Body of pancreas (tissue), 4 donors: ENCODE results near the gene CSNK1E.

ENCODE experiments used
- POLR2A ChIP-seq, 3 donors: fragments of 450-650 bp; IDR thresholded peaks; one replicate each; pipeline ENCODE4 v1.6.1; 2016; ENCODE audit warnings: antibody characterized with exemption in 3 of 3, mild to moderate bottlenecking in 2 of 3
- TF ChIP-seq, protein P1 (sequence below), 7 experiments: fragments of 450-650 bp in 4 of 7; fragments of 200-600 bp in 3 of 7; sonication (generic) in 3 of 7; IDR thresholded peaks; one replicate each; pipeline ENCODE4 v1.5.1; 2016 to 2019; ENCODE audit warnings: antibody characterized with exemption in 7 of 7

DNA sequence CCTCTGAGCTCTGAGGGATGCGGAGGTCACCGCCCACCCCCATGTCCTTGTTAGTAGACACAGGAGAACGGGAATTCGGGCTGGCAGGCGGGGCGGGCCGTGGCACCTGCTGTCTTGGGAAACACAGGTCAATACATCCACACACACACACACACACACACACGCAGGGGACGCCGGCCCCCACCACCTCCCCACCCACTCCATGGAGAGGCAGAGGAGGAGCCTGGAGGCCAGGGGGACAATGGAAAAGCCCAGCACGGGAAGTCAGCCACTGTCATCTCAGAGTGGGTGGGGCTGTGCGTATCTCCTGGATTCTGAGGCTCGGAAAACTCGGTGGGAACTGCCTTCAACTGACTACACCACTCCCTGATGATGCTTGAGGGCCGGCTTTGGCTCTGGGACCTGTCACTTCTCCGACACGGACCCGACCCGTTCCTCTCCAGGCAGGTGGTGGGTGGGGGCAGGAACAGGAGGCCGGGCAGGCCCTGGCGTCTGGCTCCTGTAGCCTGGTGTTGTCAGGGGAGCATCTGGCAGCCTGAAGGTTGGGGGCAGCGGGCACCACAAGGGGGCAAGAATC lies 25.9 kb downstream of the CSNK1E start:
- TF ChIP-seq, protein P1, sequence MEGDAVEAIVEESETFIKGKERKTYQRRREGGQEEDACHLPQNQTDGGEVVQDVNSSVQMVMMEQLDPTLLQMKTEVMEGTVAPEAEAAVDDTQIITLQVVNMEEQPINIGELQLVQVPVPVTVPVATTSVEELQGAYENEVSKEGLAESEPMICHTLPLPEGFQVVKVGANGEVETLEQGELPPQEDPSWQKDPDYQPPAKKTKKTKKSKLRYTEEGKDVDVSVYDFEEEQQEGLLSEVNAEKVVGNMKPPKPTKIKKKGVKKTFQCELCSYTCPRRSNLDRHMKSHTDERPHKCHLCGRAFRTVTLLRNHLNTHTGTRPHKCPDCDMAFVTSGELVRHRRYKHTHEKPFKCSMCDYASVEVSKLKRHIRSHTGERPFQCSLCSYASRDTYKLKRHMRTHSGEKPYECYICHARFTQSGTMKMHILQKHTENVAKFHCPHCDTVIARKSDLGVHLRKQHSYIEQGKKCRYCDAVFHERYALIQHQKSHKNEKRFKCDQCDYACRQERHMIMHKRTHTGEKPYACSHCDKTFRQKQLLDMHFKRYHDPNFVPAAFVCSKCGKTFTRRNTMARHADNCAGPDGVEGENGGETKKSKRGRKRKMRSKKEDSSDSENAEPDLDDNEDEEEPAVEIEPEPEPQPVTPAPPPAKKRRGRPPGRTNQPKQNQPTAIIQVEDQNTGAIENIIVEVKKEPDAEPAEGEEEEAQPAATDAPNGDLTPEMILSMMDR (IDR thresholded peaks at IDR 0.05) = no peak
- no peak for TF ChIP-seq POLR2A (IDR thresholded peaks at IDR 0.05)
